HUDEP-2 (cell line): ENCODE data around the gene PROSER2.
A peak's percentile ranks its signal among the peaks of the same experiment; 100 is the strongest.

Experiments used
- DNase-seq, 76 experiments: peaks; one replicate each; lab custom pipeline; 2025; ENCODE audit not compliant: unreplicated experiment in 76 of 76; lab: John Stamatoyannopoulos, UW

Gene PROSER2

GRCh38 chr10:11899067-11899876 is 76.1 kb downstream of the PROSER2 start:
- DNase-seq = no peak

DNA sequence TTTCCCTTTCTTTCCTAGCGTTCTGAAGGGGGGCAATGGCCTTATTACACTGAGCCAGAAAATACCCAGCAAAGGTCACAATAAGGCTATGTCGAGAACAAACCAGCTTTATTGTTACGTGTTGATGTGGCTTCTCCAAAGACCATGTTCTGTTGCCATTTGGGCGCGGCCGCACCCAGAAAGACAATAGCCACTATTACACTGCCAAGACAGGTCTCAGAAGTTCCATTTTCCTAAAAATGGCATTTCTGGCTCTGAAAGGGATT is 77.8 kb downstream of the PROSER2 start:
- DNase-seq = no peak

- DNase-seq = no peak
These were observed 78.3 kb downstream of the PROSER2 start for GRCh38 chr10:11901454-11901832.

- DNase-seq = peak in 9 of 76 experiments; percentile 6 to 25 (median 15)
These were observed 78.8 kb downstream of the PROSER2 start for GRCh38 chr10:11901833-11902475.

- DNase-seq = no peak
These were observed 79.5 kb downstream of the PROSER2 start for GRCh38 chr10:11902646-11903045.

GRCh38 chr10:11906714-11907113 is 83.6 kb downstream of the PROSER2 start:
- no peak for DNase-seq

DNA sequence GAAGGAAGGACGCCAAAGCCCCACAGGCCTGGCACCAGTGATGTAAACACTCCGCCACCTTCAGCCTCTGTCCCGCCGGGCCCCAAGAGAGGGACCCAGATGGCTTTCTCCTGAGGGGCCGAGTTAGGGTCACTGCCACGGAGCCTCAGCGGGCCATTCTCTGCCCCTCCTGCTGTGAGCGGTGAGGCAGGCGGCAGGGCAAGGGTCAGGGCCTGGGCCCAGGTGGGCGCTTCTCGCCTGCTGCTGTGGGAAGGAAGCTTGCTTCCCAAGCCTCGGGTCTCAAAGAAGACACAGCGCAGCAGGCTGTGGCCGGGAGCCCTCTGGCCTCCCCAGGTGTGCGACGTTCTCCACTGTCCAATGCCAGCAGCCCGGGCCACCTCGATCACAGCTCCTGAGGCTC is 84.8 kb downstream of the PROSER2 start:
- no peak for DNase-seq

DNA sequence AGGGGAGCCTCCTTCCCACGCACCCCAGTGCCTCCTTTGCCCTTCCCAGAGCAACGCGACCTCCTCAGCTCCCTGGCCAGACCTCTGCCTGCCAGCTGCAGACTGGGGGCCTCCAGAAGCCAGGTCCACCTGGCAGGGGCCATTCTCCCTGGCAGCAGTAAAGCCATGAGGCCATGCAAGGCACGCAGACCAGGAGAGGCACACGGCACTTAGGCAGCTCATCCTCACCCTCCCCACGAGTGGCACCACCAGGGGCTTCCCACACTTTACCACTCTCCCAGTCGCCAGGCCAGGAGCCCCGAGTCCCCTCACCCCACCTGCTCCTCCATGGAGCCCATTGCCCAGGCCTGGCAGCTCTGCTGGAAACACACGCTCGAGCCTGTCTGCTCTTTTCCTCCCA is 85.4 kb downstream of the PROSER2 start:
- DNase-seq = no peak

DNA sequence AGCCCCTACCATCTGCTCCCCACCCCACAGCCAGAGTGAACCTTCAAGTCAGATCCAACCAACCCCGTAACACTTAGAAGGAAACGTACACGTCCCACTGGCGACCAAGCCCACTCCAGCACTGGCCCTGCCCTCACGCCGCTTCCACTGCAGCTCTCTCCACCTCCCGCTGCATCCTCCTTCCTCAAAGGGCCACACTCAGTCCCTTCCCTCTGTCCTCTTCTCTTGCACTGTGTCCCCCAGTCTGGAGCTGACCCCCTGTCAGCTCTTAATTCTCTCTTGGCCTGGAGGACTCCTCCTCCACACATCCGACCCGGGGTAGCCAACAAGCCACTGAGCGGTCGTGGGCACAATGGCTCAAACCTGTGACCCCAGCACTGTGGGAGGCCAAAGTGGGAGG is 85.8 kb downstream of the PROSER2 start:
- no peak for DNase-seq

- DNase-seq = no peak
These were observed 86.5 kb downstream of the PROSER2 start for GRCh38 chr10:11909618-11910017.

GRCh38 chr10:11910102-11910501 is 86.9 kb downstream of the PROSER2 start:
- no peak for DNase-seq

DNA sequence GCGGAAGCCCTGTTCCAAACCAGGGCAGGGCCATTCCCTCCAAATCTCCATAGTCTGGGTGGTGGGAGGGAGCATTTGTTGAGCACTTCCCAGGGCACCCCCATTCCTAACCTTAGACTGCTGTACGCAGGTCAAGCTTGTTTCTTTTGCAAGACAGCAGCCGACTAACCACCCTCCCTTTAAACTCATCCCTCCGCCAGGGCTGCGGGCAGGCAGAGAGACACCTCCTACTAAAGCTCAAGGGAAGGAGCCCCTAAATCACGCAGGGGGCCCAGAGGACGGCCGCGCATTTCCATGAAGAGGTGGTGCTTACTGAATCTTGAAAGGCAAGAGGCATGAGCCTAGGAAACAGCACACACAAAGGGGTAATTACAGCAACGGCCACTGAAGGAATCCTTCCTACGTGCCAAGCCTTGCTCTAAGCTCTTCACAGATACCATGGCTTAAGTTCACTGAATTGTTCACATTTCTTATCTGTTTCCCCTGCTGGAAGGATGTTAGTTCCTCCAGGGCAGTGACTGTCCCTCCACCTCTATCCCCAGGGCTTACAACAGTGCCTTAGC is 90.0 kb downstream of the PROSER2 start:
- DNase-seq = no peak

GRCh38 chr10:11918384-11918783 is 95.2 kb downstream of the PROSER2 start:
- no peak for DNase-seq

DNA sequence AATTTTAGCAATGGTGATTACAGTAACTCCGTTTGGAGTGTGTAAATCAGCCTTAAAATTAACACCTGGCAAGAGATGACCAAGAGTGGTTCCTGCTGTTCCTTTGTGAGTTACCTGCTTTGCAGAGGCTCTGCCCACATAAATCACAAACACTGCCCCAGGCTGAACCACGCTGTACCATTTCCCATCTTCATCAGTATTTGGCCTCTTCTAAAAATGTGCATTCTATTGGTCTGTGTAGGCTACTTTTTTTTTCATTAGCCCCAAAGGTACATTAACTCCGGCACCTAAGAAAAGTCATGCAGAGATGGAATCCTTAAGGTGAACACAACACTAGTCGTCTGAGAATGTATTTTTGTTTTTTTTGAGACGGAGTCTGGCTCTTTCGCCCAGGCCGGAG is 96.1 kb downstream of the PROSER2 start:
- no peak for DNase-seq
